GM10847 (cell line): ENCODE data around the gene TAGAP.

Source experiments
- POLR2A ChIP-seq: IDR thresholded peaks from 2 replicates; pipeline ENCODE4 v1.6.1; 2011; ENCODE audit not compliant: insufficient read length; ENCODE audit errors: extremely low read depth

The TAGAP gene

GRCh38 chr6:159008656-159009288 lies 36.0 kb downstream of the TAGAP start:
- no peak for TF ChIP-seq POLR2A

- no peak for TF ChIP-seq POLR2A
Observed at GRCh38 chr6:159007510-159007909, 37.3 kb downstream of the TAGAP start.

- TF ChIP-seq POLR2A: no peak
Observed at GRCh38 chr6:159005436-159005835, 39.4 kb downstream of the TAGAP start.

GRCh38 chr6:159004592-159004991 lies 40.2 kb downstream of the TAGAP start:
- TF ChIP-seq POLR2A: no peak

GRCh38 chr6:159002432-159003155 lies 42.2 kb downstream of the TAGAP start:
- TF ChIP-seq POLR2A: no peak

GRCh38 chr6:158999666-159000403 lies 45.0 kb downstream of the TAGAP start, which contains the start of gene RSPH3:
Gene RSPH3, minus strand, starts transcription at chr6:159000202. Its CDS starts 652 bp downstream, at chr6:158999550.
- peak; percentile 94 for TF ChIP-seq POLR2A

- no peak for TF ChIP-seq POLR2A
Observed at GRCh38 chr6:158999154-158999665, 45.6 kb downstream of the TAGAP start.

GRCh38 chr6:158996856-158997255 lies 47.9 kb downstream of the TAGAP start:
- TF ChIP-seq POLR2A: no peak

- TF ChIP-seq POLR2A: no peak
Observed at GRCh38 chr6:158993639-158994038, 51.2 kb downstream of the TAGAP start.

- no peak for TF ChIP-seq POLR2A
Observed at GRCh38 chr6:158991017-158991723, 53.6 kb downstream of the TAGAP start.

GRCh38 chr6:158988477-158988876 lies 56.3 kb downstream of the TAGAP start:
- no peak for TF ChIP-seq POLR2A

- TF ChIP-seq POLR2A: no peak
Observed at GRCh38 chr6:158987657-158988056, 57.1 kb downstream of the TAGAP start.
